Middle frontal gyrus (tissue), 1 donor: ENCODE results near the gene S100PBP.

Experiments used
- DNase-seq: peaks from one replicate; pipeline ENCODE4 v3.0.0-alpha.2; 2015; ENCODE audit warnings: low spot score; ENCODE audit errors: extremely low spot score

The S100PBP gene

DNA sequence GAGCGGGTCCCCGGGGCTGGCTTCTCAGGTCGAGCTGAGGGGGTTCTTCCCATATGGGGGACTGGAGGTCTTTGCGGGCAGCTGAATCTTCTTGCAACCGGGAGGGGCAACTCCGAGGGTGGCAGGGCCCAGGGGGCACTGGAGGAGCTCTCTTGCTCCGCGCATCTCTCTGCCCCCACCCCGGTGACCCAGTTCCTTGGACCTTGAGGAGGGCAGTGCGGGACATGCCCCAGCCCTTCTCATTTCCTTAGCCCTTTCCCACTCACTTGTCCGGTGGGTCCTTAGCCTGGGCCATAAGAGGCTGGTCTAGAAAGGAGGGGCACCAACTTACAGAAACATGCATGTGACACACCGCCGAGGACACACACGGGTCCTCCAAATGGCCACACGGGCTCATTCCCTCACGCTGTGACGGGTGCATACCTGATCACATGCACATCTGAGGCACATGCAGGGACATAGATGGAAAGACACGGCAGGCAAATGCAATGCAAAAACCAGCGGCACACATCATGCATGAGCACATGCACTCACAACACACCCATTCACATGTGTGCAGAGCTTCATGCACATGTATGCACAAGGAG lies 69.5 kb downstream of the S100PBP start:
- no peak for DNase-seq

DNA sequence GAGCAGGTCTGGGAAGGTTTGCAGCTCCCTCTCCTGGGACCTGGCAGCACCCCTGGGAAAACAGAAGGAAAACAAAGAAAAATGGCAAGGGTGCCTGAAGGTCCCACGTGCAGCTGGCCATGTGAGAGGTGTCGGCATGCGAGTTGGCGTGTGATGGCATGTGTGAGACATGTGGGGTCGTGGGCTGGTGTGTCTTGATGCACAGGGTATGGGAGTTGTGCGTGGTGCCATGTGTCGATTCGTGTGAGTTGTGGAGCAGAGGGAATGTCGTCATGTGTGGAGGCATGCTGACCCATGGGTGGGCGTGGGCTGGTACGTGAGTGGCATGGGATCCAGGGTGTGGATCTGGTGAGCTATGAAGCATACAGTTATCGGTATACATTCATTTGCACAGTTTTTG lies 70.2 kb downstream of the S100PBP start:
- DNase-seq: no peak

DNA sequence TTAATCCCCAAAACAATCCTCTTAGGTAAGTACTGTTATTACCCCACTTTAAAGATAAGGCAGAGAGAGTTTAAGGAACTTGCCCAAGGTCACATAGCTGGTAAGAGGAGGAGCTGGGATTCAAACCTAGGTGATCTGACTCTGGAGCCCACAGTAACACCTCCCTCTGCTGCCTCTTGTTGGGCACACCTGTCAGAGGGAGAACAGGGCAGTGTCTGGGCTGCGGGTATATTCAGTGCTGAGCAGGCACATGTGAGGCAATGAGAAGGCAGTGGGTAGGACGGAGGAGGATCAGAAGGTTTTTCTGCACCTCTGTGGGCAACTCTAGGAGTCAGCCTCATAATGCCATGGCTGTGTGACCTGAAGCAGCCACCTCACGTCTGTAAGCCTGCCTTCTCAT lies 70.7 kb downstream of the S100PBP start:
- no peak for DNase-seq

DNA sequence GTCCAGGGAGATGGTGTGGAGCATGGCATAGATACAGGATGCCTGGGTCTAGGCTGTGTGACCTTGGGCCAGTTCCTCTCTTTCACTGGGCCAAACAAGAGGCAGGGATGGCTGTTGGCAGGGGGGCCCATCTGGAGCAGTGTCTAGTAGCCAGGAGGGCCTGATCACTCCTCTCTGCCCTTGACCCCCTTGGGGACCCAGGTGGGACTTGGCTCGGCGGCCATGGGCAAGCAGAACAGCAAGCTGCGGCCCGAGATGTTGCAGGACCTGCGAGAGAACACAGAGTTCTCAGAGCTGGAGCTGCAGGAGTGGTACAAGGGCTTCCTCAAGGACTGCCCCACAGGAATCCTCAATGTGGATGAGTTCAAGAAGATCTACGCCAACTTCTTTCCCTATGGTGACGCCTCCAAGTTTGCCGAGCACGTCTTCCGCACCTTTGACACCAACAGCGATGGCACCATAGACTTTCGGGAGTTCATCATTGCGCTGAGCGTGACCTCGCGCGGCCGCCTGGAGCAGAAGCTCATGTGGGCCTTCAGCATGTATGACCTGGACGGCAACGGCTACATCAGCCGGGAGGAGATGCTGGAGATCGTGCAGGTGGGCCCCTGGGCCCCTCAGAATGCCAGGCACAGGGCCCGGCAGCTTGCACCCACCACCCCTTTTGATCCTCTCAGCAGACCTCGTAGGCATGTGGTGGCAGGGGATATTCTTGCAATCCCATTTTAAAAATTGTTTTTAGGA lies 71.4 kb downstream of the S100PBP start:
- DNase-seq: no peak

DNA sequence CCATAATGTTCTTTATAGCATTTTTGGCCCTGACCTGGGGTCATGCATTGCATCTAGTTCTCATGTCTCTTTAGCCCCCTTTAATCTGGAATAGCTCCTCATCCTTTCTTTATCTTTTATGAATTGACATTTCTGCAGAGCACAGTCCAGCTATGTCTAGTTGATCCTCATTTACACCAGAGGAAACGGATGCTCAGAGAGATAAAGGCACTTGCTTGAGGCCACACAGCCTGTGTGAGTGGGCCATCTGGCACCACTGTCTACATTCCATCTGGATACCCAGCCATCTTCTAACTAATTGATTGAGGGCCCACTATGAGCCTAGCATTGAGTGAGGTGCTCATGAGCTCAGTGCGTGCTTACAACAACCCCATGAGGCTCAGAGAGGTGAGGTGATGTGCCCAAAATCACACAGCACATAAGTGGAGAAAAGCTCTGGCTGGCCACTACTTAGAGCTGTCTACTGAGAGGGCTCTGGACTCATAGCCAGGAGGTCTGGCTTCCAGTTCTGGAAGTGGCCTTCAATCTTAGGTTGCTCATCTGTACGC lies 72.4 kb downstream of the S100PBP start:
- no peak for DNase-seq

DNA sequence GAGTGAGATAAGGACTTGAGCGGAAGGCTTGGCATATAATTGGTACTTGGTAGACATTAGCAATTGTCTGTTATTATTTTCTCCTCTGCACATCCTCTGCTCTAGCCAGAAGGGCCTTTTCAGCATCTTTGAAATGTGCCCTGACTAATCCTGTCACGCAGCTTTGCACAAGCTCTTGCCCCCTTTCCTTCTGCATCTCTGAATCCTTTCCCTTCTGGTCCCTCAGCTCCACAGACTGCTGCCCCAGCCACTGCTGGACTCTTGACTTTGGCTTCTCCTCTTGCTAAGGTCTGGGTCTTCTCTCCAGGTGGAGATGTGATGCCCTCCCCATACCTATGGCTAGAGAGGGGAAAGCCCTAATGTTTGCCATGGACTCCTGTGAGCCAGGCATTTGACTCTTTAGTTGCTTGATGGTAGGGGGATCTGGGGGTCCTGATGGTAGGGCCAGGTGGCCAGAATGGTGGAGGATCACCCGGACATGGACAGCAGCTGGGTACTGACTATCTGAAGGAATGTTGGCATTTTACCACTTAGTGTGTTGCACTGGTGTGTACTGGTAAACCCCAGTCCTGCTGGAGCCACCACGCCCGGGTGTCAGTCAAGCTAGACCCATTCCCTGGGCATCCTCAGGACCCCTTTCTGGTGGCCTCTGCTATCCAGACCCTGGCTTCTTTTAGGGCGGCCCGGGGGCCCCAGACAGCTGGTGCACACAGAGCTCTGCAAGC lies 73.2 kb downstream of the S100PBP start:
- DNase-seq: no peak

DNA sequence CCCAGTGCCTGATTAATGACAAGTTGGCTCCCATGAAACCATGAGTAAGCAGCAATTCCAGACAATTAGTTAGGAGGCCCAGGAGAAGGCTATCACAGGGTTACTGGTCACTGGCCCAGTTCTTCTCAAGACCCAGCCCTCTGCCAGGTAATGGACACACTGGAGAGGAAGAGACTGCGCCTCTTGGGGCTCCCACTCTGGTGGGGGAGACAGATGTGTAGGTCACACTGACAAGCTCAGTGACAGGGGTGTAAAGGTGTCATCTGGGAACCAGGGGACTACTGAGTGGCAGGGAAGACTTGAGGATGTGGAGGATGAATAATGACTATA lies 73.8 kb downstream of the S100PBP start:
- DNase-seq: no peak

DNA sequence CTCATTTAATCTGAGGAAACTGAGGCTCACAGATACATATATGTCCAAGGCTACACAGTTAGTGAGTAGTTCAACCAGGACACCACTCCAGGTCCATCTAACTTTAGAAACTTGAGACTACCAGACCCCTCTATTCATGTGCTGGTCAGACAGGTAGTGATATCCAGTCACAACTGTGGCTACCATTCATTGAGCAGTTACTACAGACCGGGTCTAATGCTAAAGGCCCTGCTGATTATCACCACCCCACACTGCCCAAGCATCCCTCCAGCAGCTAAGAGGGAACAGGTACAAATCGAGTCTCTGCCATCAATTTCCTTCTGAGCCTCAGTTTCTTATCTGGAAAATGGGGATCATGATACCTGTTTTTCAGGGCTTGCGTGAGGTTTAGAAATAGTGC lies 74.2 kb downstream of the S100PBP start:
- no peak for DNase-seq

DNA sequence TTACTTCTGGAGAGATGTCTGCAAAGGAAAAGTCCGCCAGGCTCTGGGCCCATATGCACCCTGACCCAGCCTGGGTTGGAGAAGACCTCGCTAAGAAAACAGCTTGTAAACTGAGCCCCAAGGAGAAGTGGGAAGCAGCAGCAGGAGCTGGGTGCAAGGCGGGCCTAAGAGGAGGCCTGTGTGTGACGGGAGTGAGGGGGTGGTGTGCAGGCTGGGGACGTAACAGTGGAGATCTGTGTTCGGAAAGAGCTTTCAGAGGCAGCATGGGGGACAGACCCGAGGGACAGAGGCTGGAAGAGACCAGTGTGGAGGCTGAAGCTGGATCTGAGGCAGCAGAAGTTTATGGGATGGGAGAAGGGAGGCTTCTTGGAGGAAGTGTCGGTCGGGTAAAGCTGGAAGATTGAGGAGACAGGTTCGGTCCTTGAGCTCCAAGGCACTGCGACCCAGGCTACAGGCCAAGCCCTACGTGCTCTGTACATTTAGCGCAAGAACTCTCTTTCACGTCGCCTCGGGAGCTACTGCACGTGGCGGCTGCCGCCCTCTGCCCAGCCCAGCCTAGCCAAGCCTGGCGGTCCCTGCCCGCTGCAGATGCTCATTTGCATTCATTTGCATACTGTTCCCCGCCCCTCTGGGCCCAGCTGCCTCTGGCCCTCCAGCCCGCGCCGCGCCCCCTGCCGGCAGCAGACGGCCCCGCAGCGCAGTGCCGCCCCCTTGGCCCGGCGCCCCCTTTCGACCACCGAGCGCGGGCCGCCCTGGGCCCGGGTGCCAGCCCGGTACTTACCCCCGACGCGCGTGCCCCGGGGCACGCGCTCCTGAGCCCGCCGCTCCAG lies 75.1 kb downstream of the S100PBP start:
- no peak for DNase-seq

DNA sequence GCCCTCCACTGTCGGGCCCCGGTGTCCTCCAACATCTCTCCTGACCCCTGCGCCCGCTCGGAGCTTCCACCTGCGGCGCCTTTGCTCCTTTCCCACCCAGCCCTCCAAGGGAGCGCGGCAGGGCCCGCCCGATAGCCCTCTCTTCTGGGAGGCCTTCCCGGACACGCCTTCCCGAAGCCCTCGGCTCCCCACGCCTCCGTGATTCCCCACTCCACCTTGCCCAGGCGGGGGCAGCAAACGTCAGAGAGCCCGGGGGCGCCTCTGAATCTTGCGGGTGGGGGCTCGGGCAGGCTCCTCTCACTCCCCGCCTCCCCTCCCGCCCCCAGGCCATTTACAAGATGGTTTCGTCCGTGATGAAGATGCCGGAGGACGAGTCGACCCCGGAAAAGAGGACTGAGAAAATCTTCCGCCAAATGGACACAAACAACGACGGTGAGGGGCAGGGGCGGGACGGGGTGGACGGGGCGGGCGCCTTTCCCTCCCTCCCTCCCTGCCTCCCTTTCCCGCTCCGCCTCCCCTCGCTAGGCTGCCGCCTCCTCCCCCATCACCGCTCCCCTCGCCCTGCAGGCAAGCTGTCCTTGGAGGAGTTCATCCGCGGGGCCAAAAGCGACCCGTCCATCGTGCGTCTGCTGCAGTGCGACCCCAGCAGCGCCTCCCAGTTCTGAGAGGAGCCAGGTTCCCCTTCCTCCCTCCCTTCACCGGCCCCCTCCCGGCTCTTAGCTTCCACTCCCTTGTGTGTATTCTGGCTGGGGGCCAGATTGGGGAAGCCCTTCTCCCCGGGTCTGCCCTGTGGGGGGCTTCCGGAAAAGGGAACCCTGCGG lies 76.0 kb downstream of the S100PBP start:
- DNase-seq: no peak

DNA sequence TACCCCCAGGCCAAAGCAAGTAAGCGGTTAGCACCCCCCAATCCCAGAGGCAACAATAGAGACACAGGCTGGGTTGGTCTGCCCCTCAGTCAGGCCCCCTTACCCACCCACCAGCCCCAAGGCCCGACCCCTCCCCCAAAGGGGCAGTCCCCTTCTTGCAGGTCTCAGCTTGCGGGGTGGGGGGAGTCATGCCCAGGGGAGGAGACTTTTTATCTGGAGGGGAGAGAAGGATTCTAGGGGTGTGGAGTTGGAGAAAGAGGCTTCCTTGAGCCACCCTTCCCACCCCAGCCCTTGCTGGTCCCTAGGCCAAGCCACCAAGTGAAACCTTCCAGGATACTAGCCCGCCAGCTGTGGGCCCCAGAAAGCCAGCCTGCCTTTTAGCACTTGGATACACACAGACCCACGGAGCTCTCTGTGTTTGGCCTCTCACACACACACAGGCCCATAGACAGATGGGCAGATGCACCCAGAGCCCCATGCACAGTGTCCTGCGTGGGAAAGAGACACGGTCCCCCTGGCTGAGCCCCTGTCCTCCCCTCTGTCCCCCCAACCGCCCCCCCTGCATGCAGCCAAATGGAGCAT lies 76.7 kb downstream of the S100PBP start:
- DNase-seq: no peak

DNA sequence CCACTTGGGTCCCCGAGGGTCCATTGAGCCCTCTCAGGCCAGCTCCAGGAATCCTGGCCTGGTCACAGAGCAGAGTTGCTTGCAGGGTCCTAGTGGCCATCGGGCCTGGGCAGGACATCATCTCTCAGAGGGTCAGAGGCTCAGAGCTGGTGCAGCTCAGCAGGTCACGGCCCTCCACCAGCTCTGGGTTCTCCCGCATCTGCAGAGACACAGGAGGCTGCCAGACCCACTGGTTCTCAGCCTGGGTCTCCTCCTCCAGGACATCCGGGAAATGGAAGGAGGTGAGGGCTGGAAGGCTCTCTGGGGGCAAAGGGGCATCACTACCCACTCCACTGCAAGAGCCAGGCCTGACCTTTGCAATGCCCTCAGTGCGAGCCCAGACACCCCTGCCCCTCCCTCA lies 77.2 kb downstream of the S100PBP start:
- no peak for DNase-seq

DNA sequence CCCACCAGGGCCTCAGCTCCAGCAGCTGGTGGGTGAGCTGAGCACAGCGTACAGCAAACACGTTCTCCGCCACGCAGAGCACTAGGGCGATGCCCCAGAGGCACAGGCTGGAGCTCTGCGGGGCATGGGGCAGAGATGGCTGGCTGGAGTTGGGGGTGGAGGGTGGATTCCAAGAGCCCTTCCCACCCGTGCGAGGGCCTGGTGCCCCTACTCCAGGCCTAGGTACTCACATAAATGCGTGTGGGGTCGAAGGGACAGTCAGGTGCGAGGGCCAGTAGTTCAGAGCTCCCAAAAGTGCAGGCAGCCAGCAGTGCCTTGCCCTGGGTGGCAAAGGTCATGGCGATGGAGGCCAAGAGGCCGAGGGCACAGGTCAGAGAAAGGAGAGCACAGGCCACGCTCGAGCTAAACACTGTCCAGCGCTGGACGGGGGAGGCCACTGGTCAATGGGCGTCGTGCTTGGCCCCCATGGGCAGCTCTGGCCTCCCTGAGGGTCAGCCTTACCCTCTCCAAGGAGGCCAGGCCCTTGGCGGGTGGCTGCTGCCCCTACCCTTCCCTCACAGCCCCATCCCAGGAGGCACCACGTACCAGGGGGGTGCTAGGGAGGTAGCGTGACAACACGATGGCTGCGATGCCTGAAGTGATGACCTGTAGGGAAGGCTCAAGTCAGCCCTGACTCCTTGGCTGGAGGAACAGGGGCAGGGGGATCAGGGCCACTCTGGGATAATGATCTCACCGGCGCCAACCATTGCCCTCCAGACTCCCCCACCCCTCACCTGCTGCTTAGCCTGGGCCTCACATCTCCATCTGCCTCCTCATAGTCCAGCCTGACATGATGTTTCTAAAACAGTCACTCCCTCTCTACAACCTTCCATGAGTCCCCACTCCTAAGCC lies 78.1 kb downstream of the S100PBP start:
- DNase-seq: no peak

DNA sequence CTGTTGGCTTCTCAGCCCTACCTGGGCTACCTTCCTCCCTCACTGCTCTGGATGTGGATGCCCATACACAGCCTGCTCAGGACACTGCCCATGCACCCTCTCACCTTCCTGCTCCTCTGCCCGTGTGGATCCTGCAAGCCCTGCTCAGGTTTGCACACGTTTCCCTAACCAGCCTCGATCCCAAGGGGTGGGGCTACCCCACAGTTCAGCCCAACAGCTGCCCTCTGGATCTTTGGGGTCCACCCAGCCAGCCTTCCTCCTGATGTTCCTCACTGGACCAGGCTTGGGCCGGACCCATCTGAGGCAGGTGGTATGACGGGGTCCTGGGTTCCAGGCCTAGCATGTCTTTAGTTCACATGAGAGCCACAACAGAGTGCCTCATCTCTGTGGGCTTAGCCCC lies 79.0 kb downstream of the S100PBP start:
- DNase-seq: no peak

DNA sequence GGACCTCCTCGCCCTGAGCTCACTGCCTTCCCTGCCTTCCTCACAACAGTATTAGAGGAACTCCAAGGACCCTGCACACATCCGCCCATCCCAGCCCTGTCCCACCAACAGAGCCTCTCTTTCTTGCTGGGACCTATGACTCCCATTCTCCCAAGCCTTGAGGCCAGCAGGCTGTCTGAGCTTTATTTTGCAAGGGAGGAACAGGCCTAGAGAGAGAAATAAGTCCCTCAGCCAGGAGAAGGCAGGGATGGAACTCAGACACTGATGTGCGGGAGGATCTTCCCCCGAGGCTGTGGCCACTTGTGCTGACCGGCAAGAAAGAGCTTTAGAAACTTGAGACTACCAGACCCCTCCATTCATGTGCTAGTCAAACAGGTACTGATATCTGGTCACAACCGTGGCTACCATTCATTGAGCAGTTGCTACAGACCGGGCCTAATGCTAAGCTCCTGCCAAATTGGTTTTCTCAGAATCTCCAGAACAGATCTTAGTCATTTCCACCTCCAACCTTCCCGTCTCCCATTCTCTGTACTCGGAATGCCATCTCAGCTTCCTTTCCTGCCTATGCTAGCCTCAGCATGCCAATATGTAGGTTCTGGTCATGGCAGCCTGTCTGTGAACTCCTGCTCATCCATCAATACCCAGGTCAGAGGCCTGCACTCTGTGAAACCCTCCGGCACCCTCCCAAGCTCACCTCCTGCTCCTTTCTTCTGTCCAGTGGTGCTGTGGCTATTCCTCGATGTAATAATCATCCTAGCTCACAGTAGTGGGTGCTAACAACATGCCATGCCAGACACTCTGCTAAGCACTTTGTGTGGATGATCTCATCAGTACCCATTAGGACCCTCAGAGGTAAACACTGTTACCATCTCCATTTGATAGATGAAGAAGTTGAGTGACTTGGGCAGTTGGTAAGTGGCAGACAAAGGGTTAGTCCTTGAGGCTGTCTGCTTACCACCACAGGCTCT lies 79.9 kb downstream of the S100PBP start:
- DNase-seq: no peak

DNA sequence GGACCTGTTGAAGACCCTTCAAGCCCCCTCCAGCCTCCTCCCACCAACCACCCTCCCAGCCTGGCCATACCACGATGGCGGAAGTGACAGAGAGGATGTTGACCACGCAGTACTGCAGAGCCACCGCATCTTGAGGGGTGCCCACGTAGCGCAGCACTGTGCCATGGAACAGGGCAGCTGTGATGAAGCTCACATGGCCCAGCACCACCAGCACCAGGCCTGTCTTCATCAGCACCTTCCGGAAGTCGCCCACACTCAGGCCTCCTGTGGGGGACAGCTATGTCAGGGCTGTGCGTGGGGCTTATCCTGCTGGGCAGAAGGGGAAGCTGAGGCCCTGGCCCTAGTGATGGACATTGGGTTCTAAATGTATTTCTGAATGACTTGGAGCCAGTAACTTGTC lies 80.6 kb downstream of the S100PBP start:
- no peak for DNase-seq

DNA sequence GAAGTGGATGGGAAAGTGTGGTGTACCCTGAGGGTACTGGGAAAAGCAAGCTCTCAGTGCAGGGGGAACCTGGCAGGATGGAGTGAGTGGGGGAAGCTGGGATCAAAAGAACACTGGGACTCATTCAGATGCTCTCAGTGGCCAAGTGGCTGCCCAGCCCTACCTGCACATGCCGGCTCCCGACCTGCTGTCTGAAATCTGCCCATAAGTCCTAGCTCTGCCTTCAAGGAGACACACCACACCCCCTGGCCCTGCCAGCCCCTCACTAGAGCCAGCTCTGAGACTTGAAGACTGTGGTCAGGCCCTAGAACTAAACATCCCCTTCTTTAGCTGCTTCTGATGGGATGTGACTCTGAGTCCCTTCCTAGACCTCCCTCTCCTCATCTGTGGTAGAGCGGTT lies 81.5 kb downstream of the S100PBP start:
- no peak for DNase-seq

DNA sequence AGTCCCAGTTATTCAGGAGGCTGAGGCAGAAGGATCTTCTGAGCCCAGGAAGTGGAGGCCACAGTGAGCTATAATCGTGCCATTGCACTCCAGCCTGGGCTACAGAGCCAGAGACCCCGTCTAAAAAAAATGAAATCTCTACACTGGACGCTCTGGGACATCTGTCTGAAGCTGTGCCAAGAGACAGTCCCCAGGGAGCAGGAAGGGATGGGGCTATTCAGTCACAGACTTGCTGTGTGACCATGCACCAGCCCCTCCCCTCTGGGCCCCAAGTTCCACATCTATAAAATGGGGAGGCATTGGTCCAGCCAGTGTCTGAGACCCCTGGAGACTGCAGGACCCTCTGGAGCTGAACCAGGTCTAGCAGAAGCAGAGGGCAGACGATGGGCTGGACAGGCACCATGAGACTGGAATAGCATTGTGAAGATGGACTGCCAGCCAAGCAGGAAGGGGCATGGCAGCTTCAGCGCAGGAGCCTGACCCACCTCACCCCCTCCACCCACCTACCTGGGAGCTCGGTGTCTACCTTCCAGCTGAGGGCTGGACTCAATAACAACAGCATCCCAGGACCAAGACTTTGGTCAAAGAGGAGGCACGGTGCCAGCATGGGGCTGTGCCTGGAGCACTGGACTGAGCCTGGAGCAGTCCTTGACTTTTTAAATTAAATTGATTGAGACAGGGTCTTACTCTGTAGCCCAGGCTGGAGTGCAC lies 82.3 kb downstream of the S100PBP start:
- DNase-seq: no peak
